Measurements from ENCODE around the gene RPA3.

The RPA3 gene

DNA sequence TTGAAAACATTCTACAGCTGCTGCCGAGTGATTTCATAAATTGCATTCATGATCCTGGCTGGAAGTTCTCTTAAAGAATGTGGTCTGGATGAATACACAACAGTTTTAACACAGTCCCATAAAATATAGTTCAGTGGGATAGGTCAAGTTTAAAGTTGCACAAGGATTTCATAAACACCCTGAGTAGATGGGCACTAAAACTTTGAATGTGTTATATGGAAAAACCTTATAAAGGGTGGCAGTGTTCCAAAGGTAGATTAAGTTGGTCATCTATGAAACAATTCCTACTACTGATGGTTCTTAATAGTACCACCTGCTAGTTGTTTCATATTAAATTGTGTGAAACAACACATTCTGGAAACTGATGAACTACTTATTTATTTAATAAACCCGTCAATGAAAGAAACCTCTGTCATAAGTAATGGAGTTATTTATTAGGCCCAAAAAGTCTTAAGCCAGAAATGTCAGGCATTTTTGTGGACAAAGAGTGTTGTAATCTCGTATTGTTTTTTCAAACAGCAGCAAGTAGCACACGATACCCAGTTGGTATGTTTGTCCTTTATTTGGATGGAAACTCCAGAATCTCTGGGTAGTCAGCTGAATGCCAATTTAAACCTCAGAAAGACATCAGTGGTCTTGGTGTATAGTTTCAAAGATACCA, 14.3 kb upstream of the RPA3 start:
- no peak for DNase-seq (ENCODE audit: low spot score)

DNA sequence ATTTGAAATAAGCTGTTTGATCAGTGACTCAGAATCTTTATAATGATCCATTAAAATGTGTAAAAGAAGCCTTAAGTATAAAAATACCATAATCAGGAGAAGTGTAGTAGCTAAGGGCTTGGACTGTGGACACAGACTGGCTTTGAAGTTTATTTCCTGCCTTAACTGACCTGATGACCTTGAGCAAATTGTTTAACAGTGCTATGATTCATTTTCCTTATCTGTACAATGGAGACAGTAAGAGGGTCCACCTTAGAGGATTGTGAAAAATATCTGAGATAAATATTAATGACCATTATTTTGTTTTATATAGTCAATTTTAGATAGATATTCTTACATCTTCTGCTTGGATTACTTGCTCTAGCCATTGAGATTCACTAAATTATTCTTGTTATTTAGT, 13.3 kb upstream of the RPA3 start:
- no peak for DNase-seq (ENCODE audit: low spot score)

DNA sequence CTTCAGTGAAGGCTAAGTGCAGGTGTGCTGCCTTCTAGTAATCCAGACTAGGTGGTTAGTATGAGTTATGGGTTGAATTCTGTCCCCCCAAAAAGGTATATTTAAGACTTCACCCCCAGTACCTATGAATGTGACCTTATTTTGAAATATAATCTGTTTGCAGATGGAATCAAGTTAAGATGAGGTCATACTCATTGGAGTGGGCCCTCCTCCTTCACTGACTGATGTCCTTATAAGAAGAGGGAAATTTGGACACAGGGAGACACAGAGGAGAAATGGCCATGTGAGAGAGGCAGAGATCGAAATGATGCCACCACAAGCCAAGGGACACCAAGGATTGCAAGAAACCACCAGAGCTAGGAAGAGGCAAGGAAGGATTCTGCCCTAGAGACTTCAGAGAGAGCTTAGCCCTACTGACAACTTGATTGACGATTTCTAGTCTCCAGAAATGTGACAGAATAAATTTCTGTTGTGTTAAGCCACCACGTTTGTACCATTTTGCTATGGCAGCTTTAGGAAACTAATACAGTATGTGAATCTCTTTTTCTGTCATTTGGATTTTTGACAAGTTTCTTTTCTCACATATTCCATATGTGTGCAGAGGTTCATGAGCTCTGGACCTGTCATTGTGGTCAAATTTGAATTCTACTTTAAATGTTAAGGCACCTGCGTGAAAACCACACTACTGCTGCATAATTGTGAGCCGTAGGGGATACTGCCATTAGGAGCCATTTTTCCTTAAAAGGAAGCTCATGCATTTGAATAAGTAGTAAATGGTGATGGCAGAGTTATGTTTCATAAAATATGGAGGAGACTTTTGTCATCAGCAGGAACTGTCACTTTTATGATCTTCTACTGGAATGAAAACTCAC, 2.6 kb upstream of the RPA3 start:
- DNase-seq (ENCODE audit: low spot score): no peak

DNA sequence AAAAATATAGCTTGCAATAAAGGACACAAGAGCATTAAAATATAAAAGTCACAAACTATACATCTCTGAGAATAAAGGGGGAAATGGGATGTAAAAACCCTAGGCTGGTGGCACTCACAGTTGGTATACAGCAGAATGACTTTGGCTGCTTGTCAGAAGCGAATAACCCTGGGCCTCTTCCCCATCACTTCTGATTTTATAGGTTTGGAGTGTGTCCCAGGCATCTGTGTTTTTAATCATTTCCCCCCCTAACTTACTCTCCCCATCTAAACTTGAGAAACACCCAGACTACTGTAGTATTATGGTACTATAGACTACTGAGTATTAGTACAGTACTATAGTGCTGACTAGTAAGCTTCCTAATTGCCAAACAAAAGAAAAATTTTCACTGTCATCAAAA, 1.8 kb upstream of the RPA3 start:
- no peak for DNase-seq (ENCODE audit: low spot score)

DNA sequence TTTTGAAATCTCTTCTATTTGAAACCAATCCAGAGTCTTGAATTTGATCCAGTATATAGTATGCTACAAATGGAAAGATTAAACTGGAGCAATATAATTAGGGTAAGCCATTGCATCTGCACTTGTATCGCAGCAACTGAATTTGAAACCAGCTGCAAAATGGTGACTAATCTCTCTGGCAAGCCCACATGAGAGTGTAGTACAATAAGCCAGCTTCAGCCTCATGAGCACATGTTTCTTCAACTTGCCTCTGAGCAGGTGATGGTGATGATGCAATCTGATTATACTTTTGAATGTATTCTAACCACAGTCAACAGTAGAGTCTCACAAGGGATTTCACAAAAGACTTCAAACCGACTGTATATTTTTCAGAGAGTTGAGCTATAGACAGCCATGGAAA, 829 bp upstream of the RPA3 start:
- DNase-seq (ENCODE audit: low spot score): peak; percentile 92

DNA sequence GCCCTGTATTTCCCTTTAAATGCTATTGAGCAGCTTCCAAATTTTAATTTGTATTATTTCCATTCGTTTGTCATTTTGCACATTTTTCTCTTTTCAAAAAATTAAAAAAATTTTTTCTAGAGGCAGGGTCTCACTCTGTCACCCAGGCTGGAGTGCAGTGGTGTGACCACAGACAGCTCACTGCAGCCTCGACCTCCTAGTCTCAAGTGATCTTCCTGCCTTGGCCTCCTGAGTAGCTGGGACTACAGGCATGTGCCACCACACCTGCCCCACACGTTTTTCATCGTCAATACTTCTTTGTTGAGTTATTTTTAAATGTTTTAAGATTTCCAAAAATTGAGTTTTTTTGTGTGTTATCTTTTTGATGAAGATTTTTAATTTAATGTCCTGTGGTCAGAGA, 4.7 kb downstream of the RPA3 start:
- DNase-seq (ENCODE audit: low spot score): no peak

DNA sequence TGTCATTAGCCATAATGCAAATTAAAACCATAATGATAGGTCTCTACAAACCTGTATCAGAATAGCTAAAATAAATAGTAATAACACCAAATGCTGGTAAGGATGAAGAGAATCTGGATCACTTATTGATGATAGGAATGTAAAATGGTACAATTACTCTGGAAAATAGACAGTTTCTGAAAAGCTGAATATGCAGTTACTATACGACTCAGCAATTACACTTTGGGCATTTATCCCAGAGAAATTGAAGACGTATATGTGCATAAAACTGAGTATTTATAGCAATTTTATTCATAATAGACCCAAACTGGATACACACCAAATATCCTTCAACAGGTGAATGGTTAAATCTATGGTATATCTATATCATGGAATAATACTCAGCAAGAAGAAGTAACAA, 7.9 kb downstream of the RPA3 start:
- DNase-seq (ENCODE audit: low spot score): no peak

DNA sequence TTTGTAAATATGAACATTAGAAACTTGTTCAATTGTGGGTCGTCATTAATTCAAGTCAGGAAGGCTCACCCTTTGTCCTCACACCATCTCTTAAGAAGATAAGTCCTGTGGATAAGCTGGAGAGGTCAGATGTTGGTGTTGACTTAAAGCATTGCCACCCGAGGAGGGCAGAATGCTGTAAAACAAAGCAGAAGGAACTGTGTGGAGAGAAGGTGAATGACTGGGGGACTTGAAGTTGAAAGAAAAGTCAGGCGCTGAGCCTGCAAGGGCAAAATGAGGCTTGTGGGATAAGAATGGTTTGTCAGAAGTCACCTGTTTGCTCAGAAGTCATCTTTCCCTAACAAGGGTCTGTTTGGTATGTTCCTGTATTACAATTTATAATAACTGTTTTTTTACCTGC, 9.1 kb downstream of the RPA3 start:
- no peak for DNase-seq (ENCODE audit: low spot score)

DNA sequence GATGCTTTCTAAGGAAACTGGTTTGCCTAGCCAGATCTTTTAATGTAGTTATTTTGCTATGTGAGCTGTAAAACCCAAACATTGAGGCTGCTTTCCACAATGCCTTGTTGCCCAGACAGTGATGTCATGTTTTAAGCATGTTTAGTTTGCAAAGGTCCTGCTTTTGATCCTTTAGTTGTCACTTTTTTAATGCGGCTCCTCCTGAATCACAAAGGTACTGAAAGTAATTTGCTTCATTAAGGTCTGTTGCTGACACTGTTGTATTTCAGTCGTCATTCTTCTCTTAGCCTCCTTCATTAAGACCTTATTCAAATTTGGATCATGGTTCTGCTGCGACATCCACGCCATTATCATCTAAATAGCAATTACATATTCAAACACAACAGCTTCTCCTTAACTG, 10.6 kb downstream of the RPA3 start:
- DNase-seq (ENCODE audit: low spot score): no peak

DNA sequence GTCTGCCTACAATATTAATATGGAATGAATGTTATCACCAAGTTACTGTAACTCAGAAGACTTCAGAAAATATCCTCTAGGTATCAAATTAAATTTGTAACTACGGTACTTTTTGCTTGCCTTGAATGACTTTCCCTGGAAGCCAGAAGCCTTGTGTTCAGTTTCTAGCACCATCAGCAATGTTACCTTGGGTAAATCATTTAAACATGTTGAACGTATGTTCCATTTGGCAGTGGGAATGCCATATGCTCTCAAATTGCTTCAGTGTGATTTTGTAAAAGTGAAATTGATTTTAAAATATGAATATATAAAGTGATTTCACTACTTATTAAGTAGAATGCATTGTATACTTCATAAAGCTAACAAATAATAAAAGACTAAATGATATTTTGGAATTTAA, 11.2 kb downstream of the RPA3 start:
- no peak for DNase-seq (ENCODE audit: low spot score)

DNA sequence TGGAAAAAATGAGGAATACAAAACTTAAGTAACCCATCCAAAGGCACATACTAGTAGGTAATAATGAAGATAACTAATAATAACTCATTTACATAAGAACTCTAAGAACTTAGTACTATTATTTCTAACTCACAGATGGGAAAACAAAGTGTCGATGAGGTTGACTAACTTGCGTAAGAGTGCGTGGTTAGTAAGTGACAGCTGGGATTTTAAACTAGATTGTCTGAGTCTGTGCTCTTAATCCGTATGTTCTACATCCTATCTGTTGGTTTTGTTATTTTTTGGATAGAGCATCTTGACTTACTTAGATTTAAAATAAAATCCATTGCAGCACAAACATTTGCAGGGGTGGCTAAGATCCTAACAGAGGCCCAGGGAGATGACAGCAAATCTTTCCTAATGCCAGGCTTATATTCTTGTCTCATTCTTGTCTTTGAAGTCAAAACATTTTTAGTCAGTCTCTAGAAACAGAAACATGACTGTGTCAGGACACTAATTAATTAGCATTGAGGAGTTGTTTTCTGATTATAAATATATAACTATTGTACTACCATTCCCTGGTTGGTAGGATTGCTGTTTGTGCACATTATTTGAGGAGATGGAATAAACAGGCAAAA, 11.7 kb downstream of the RPA3 start:
- no peak for DNase-seq (ENCODE audit: low spot score)

DNA sequence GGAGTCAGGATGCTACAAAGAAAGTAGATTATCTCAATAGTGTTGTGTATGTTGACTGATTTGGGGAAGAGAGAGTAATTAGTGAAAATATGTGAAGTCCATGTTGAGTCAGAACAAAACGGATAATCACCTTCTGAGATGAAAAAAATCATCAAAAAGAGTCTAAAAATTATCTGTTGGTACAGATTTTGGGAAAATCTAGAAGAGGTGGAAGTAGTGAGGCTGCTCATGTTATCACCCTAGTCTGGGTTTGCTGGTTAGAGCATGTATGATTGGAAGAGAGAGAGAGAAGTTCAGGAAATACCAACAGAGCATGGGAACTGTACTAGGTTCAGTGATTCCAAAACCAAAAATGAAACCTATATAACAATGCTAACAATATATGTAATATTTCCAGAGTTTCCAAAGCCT, 12.3 kb downstream of the RPA3 start:
- no peak for DNase-seq (ENCODE audit: low spot score)

DNA sequence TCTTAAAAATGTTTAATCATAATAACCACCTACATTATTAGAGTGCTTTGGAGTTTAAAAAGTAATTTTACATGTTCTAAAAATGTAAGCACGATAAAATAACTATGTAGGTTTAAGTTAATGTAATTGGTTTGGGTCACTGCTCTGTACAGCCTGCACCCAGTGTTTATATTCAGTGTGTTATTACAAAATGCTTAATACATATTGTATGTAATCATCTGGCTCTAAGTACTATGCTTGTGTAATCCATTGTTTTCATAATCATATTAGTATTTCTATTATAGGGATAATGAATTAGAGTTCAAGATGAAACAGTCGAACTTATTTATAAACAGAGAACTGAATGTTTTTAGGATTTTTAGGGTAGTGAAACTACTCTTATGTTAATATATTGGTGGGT, 13.1 kb downstream of the RPA3 start:
- DNase-seq (ENCODE audit: low spot score): no peak

DNA sequence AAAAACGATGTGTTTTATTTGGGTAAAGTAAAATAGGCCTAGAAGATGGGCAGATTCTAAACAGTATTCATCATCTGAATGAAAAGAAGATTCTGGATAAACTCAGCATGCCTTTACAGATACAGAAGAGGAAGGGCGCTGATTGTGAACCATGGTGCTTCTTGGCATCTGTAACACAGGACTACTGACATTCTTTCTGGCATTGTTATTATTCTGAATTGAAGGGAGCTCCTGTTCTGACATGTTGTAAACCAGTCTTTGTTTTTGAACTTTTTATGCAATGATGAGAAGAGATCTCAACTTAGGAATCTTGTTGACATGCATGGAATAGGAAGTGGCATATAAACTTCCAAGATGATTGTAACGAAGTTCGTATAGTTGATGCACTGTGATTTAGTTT, 13.5 kb downstream of the RPA3 start:
- DNase-seq (ENCODE audit: low spot score): no peak

DNA sequence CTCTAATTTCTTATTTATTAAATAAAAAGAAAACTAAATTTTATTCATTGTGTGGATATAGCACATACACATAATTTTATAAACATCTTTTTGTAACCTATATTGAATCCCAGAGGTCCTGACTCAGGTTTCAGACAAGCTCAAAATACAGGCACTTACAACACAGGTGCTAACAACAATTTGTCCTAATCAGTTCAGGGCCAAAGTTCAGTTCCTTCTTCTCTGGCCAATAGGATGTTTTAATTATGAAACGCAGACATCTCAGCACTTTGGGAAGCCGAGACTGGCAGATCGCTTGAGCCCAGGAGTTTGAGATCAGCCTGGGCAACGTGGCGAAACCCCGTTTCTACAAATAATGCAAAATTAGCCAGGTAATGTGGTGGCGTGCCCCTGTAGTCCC, 15.0 kb downstream of the RPA3 start:
- DNase-seq (ENCODE audit: low spot score): no peak

DNA sequence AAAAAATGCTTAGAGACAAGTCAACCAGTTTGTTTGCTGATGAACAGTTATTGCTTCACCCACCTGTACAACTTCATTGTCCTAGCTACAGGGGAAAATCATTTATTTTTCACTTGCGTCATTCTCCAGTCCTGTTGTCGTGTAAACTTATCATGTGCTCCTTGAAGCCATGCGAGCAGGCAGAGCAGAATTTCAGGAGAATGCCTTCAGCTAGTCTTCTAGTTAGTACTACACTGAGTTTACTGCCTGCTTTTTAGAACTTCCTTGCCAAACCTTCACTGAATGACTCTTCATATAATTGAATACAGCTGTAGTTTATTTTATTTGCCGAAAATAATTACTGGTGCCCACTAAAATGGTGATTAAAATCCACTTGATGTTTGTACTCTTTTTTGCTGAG, 15.6 kb downstream of the RPA3 start:
- DNase-seq (ENCODE audit: low spot score): no peak

DNA sequence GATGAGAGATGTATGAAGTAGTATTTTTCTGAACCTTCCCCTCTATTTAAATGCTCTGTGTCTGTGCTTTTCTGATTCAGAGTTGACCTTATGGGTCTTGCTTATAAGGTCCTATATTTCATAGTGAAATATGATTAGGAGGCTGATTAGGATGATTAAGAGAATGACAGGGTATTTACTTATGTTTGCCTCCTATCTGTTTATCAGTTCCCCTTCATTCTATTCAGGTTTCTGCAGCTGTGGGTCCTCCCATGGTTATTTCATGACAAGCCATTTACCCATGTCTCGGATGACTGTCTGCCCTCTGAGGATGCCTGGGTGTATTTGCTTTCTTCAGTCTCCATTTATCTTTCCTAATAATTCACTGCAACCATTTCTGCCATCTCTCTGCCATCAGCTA, 16.9 kb downstream of the RPA3 start:
- DNase-seq (ENCODE audit: low spot score): no peak

DNA sequence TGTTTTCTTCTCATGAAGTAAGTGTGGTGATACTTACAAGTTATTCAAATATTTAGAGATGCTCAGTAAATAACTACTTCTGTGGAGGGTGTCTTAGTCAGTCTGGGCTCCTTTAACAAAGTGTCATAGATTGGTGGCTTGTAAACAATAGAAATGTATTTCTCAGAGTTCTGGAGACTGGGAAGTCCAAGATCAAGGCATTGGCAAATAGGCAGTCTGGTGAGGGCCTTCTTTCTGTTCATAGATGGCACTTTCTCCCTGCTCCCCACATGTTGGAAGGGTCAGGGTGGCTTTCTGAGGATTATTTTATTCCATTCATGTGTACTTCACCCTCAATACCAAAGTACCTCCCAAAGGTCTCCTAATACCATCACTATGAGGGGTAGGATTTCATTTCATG, 18.4 kb downstream of the RPA3 start:
- DNase-seq (ENCODE audit: low spot score): no peak

DNA sequence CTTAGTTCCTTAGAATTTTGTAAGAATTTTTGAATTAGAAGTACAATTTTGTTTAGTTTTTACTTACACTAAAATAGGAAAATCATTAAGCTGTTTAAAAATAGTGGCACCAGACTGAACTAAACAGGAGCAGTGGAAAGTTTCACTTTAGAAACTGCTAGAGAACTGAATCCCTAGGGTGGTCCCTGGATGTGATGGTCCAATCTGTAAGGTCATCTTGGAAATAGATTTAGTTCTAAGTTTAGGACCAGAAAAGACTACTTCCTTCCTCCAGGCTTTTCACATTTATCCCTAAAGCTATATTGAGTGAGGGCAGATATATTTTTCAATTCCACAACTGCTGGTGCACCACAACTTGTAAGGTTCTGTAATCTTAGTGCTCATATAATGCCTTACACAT, 19.0 kb downstream of the RPA3 start:
- no peak for DNase-seq (ENCODE audit: low spot score)

DNA sequence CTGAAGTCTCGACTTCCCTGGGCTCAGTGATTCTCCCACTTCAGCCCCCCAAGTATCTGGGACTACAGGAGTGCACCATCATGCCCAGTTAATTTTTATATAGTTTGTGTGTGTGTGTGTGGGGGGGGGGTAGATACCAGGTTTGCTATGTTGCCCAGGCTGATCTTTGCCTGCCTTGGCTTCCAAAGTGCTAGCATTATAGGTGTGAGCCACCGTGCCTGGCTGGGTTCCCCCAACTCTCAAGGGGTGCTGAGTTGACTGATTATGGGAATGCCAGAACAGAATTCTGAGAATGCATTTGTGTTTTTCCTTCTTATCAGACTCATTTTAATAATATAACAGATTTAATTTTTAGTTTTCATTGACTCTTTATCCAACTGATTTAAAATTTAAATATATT, 19.5 kb downstream of the RPA3 start:
- DNase-seq (ENCODE audit: low spot score): no peak

DNA sequence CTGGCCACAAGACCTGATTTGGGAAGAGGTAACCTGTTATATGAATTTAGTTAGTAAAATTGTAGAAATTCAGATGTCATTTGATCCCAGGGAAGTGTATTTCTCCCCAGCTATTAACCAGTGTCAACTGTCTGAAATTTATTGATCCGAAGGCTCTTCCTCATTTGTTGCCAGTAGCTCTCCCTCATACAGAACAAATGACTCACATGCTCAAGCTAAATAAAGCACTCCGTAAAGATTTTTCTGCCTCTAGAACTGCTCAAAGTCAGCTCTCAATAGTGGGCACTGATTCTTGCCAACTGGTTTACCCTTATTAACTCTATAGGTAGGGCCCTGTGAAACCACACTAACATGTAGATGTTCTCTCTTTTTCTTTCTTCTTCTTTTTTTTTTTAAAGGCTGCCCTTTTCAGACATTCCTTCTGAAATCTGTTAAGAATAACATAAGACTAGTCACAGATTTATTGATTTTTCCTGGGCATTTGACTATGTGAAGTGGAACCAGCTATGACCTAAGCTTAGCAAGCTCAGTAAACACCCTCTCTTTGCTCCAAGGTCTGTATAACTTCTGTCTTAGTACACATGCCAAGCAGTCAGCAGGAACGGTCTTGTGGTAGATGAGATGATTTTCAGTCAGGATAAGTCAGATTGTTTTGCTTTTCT, 21.8 kb downstream of the RPA3 start:
- DNase-seq (ENCODE audit: low spot score): no peak

DNA sequence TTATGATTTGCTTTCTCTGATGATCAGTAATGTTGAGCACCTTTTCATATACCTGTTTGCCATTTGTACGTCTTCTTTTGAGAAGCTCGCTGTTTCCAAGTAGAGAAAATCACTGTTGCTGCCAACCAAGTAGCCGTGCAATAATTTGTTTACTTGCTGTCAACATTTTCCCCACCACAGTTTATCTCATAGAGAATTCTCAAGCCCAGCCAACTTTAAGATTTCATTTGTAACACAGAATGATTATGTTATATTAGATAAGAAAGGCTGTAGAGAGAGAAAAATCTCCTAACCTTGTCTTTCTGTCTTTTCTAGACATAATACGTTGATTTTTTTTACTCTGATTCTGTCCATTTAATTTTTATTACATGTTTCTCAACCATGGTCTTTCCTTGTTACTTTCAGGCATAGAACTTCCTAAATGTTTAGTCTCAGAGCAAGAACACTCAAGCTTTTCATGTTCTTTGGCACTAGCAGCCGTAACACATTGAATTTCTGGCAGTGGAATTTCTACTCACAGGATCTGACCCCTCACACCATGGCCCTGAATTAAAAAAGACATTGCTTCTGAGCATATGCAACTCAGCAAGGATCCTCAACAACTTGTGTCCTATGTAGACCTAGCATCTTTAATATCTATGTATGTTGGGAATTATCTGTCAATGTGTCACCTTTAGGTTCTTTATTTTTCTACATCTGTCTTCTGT, 23.1 kb downstream of the RPA3 start:
- DNase-seq (ENCODE audit: low spot score): no peak

Measured in NAMALWA (cell line).